GM15510 (cell line): ENCODE results near the gene ADAMTS14.

Experiments
- POLR2A ChIP-seq: IDR thresholded peaks from 3 replicates; pipeline ENCODE4 v1.6.1; 2011; ENCODE audit warnings: borderline replicate concordance; ENCODE audit not compliant: insufficient read length; ENCODE audit errors: extremely low read depth

The ADAMTS14 gene

GRCh38 chr10:70704211-70704610, 31.9 kb downstream of the ADAMTS14 start:
- no peak for TF ChIP-seq POLR2A

- TF ChIP-seq POLR2A, result no peak
These were observed 33.0 kb downstream of the ADAMTS14 start for GRCh38 chr10:70705121-70705861.

- TF ChIP-seq POLR2A, result no peak
These were observed 38.9 kb downstream of the ADAMTS14 start for GRCh38 chr10:70711177-70711576.

GRCh38 chr10:70711911-70712310, 39.6 kb downstream of the ADAMTS14 start:
- no peak for TF ChIP-seq POLR2A

- TF ChIP-seq POLR2A, result no peak
These were observed 41.9 kb downstream of the ADAMTS14 start for GRCh38 chr10:70714245-70714644.

GRCh38 chr10:70714951-70715350, 42.6 kb downstream of the ADAMTS14 start:
- TF ChIP-seq POLR2A, result no peak

GRCh38 chr10:70715853-70716795, 43.8 kb downstream of the ADAMTS14 start:
- no peak for TF ChIP-seq POLR2A

GRCh38 chr10:70722820-70723424, 50.6 kb downstream of the ADAMTS14 start:
- TF ChIP-seq POLR2A, result no peak

- no peak for TF ChIP-seq POLR2A
These were observed 51.5 kb downstream of the ADAMTS14 start for GRCh38 chr10:70723771-70724170.

GRCh38 chr10:70726909-70727495, 54.7 kb downstream of the ADAMTS14 start:
- TF ChIP-seq POLR2A, result no peak

GRCh38 chr10:70728328-70728727, 56.0 kb downstream of the ADAMTS14 start:
- TF ChIP-seq POLR2A, result no peak

- no peak for TF ChIP-seq POLR2A
These were observed 57.6 kb downstream of the ADAMTS14 start for GRCh38 chr10:70729763-70730357.

- no peak for TF ChIP-seq POLR2A
These were observed 58.6 kb downstream of the ADAMTS14 start for GRCh38 chr10:70730955-70731354.

- TF ChIP-seq POLR2A, result no peak
These were observed 60.3 kb downstream of the ADAMTS14 start for GRCh38 chr10:70732569-70732968.

GRCh38 chr10:70733051-70733450, 60.7 kb downstream of the ADAMTS14 start:
- no peak for TF ChIP-seq POLR2A

- no peak for TF ChIP-seq POLR2A
These were observed 62.9 kb downstream of the ADAMTS14 start for GRCh38 chr10:70735161-70735560.
